GM15510 (cell line): ENCODE results near the gene AKAP13.

Experiments used
- POLR2A ChIP-seq: IDR thresholded peaks from 3 replicates; pipeline ENCODE4 v1.6.1; 2011; ENCODE audit warnings: borderline replicate concordance; ENCODE audit not compliant: insufficient read length; ENCODE audit errors: extremely low read depth

AKAP13 gene

DNA sequence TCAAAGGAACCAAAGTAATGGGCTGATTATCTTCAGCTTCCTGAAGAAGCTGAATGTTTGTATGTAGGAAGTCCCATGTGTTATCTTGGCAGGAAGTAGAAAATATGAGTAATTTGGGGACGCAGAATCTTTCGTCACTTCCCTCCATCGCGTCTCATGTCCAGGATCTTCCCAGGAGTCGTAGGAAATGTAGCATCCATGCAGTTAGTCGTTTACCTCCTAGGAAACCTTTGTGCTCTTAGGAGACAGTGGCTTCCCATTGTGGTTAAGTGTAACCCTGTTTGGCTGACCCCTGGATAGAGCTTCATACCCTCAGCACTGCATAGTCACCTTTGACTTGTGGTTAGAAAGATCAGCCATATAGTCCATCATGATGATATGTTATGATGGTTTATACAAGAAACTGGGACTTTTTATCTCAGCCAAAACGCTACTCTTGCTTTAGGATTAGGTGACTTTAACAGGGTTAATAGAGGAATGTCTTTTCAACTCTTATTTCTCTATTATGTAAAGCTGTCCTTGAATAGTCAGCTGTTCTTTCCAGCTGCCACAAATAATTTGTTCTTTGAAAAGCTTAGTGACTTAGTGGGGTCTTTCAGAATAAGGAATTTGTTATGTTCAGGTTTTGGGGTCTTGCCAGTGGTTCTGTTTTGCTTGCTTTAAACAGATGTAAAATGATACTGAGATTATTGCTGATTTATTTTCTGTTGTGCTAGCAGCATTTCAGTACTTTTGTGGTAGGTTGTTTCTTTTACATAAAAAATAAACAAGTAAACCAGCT lies 322.1 kb downstream of the AKAP13 start:
- TF ChIP-seq POLR2A: peak; percentile 13

DNA sequence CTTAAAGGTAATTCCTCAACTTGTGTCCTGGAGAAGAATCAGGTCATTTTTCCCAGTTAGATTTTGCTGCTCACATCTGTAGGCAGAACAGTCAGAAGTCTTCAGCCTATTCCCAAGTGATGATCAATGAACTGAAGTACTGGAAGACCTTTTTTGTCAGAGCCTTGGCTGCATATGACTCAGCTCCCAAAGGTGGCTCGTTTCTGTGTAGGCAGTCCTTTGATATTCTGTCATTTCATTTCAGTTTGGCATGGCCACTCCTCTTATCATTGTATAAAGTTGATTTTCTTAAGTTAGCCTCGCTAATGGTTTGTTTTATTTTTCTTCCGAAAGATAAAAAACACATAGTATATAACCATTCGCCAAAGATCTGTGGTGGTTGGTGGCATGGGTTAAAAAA lies 323.7 kb downstream of the AKAP13 start:
- no peak for TF ChIP-seq POLR2A

DNA sequence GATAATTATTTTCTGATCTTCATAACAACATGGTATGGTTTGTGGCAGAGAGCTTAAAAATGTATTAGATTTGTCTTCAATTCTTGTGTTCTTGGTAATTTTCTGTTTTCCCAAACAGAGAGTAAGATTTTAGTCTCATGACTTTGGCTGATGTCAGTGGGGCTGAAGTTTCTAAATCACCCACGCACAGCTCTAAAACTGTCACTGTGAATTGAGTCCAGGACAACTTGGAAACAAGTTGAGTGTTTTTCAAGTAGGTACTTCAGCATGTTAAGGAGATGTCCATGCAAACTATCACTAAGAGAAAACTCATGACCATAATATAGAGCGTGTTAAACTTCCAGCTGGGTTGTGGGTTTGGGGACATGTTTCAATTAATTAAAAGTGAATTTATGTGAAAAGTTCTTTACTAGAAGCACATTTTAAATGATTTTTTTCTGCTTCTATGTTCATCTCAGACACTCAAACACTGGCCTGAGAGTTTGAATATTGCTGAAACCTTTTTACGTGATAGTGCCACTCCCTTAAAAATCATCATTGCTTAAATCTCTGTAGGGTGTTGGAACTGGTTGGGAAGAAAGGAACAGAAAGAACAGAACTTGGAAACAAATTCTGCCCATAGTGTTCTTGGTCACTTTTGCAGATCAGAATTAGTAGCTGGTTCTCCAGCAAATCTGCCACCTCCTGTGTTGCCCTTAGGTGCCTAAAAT lies 324.5 kb downstream of the AKAP13 start:
- TF ChIP-seq POLR2A: no peak

DNA sequence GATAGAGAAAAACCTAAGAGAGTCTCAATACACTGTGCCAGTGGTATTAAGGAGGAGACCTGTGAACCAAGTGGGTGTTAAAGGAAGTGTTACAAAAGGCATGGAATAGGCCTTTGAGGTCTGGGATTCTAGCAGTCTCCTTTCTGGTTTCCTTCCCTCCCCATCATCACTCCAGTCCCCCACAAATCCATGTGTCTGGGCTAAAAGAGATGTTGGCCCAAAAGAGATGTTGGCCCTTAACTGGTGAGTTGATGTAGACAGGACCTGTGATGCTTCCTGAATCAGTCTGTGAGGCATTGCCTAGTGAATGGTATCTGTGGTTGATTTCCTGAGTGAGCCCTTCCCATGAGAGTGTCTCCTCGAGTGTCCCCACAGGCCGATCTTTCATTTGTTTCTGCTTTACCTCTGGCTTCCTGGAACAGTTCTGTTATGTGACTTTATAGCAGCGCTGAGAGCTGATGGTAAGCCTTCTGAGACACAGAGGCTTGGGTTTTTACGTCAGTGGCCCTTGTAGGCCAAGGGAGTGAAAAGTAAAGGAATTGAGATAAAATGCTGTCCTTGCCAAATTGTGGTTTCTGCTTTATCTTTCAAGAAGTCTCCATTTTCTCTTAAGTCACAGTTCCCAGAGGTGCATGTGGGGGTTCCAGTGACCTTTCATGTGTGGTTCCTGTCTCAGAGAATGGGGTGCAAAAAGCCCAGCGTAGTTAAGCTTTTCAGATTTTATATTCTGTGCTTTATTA lies 326.5 kb downstream of the AKAP13 start:
- no peak for TF ChIP-seq POLR2A

DNA sequence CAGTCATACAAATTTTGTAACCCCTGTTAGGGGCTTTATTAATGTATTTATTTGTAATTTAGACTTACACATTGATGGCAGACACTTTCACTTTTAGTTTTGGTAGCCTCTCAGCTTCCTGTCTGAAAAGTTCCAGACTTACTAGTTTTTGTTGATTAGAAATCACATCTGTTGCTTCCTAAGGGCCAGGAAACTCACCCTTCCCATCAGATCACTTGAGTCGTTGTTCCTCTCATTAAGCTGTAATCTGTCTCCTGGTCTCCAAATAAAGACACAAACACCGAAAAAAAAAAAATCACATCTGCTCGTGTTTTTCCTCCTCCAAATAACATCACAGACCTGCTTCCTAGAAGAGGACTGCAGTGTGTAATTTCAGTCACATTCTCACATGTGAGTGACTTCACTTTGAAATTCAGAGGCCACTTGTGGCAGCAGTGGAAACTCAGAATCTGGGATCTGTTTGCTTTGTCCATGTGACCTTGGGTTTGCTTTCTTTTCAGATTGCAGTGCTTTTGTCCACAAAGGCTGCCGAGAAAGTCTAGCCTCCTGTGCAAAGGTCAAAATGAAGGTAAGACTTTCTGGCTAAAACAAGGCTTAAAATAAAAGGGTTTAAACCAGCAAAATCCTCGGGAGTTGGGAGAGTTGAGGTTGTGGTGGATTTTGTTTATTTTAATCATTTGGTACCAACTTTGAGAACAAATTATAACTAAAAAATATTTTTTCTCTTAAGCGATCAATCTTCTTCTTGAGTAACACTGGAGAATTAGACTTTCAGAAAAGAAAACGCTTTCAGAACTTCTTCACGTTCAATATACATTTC lies 327.3 kb downstream of the AKAP13 start:
- no peak for TF ChIP-seq POLR2A

DNA sequence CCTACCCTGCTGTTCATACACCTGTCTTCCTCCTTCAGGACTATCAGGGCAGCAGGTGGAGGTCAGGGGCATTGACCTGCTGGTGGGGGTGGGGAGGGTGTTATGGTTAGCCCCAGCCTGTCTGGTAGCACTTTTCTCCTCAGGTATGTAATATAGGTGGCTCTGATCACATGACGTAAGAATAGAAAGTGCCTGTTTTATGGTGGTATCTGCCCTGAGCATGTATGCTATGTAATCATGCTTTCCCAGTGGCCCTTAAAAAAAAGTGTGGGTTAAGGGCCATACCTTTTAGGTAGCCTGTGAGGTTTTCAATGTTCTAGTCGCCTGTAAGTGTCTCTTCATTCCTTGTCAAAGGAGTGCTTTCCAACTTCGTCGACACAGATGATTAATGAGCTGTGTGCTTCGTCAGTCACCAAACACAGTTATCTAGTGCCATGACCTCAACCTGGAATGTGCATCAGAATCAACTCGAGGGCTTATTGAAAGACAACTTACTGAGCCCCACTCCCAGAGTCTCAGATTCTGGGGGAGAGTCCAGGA lies 328.1 kb downstream of the AKAP13 start:
- TF ChIP-seq POLR2A: no peak

DNA sequence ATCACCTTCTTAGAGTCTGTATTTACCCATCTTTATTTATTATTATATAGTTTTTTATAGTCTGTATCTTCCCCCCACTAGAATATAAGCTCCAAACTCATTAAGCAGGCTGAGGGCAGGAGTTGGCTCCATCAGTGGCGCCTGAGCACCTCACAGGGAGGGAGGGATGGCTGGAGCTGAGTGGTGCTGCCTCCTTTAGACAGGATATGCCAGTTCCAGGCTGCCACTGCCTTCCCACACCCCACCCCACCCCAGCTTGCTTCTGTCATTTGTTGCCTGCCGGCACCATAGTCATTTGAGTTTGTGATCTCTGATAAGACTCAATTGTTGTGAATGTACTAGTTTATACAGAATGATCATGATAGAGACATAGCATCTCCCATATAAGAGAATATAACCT lies 328.8 kb downstream of the AKAP13 start:
- no peak for TF ChIP-seq POLR2A

DNA sequence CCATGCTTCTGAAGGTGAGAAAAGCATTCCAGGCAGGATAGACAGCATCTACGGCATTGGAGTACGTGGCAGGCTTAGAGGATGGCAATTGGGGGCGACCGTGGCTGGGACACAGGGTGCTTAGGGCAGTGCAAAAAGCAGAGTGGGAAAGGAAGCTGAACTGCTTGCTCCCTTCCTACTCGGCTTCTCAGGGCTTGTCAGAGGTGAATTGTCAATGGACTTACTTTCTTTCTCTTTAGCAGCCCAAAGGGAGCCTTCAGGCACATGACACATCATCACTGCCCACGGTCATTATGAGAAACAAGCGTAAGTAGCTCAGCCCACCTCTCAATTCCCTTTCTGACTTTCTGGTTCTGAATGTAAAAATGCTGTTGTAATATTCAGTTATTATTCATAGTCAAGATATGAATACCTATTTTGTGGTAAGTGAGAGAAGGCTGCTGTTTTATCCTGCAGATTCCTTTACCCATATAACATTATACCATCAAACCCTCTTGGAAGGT lies 330.0 kb downstream of the AKAP13 start:
- TF ChIP-seq POLR2A: peak; percentile 16

DNA sequence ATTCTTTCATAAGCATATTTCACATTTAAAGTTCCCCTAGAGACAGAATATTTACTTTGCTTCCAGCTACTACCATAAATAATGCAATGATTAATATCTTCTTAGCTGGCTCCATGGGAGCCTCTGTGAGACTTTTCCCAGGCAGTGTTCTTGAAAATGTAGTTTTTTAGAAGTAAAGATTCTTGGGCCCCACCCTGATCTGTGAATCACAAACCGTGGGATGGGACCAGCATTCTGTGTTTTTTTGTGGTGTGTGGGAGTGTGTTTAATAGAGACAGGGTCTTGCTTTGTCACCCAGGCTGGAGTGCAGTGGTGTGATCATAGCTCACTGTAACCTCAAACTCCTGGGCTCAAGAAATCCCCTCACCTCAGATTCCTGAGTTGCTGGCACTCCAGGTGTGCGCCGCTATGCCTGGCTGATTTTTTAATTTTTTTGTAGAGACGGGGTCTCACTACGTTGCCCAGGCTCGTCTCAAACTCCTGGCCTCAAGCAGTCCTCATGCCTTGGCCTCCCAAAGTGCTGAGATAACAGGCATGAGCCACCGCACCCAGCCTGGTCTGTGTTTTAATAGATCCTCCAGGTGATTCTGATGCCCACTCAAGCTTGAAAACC lies 331.3 kb downstream of the AKAP13 start:
- TF ChIP-seq POLR2A: no peak

DNA sequence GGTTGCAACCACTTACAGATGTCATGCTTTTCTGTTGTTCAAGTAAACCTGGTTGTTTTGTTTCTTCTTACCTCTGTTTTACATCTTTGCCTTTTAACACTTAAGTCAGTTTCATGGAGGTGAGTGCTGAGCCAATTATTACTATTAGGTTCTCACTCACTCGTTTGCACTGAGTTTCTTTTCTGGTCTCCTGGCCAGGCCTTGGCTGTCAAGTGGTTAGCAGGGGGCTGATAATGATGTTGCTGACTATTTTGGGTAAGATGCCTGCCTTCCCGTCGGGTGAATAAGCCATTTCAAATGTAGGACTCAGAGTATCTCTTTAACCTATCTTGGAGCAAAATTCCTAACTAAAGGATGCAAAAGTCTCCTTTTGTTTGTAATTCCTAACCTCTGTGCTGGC lies 335.9 kb downstream of the AKAP13 start:
- TF ChIP-seq POLR2A: no peak

DNA sequence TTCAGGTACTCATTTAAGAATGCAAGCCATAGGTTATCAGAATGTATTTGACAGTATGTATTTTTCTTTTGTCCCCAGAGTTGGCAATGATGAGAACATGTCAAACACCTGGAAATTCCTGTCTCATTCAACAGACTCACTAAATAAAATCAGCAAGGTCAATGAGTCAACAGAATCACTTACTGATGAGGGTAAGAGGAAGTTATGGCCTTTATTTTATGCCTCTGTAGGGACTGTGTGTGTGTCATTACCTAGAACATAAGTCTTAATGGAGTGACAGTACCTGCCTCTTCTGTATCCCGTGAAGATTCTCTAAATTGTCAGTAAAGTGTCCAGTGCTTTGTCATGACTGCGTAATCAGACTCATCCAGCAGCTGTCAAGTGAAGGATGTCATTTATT lies 336.8 kb downstream of the AKAP13 start:
- no peak for TF ChIP-seq POLR2A

DNA sequence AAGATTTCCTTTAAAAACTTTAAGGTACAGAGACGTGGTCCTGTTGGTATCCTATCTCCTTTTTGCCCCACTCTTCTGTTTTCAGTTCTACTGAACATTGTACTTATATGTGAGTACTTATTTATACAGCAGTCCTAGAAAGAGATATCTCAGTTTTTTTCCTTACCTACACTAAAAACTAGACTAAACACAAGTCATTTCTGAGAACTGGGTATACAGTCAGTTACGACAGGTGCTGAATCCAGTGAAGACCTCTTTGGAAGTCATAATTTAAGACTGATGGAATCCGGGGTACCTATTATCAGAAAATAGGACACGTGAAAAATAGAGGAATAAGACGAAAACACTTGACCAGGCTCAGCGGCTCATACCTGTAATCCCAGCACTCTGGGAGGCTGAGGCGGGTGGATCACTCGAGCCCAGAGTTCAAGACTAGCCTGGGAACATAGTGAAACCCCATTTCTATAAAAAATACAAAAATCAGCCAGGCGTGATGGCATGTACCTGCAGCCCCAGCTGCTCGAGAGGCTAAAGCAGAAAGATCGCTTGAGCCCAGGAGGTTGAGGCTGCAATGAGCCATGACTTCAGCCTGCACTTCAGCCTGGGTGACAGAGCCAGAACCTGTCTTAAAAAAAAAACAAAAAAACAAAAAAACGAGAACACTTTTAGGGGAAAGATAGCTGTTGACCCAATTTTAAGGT lies 338.0 kb downstream of the AKAP13 start:
- no peak for TF ChIP-seq POLR2A

DNA sequence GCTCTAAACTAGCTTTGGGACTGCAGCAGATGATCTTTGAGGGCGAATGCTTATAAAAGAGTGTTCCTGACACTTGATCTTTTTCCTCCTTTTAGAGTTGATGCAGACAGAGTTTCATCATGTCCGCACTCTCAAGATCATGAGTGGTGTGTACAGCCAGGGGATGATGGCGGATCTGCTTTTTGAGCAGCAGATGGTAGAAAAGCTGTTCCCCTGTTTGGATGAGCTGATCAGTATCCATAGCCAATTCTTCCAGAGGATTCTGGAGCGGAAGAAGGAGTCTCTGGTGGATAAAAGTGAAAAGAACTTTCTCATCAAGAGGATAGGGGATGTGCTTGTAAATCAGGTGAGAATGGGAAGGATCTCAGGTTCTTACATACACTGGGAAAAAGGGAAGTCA lies 338.6 kb downstream of the AKAP13 start:
- TF ChIP-seq POLR2A: no peak
